ENCODE data around the gene TRPC4.

DNA sequence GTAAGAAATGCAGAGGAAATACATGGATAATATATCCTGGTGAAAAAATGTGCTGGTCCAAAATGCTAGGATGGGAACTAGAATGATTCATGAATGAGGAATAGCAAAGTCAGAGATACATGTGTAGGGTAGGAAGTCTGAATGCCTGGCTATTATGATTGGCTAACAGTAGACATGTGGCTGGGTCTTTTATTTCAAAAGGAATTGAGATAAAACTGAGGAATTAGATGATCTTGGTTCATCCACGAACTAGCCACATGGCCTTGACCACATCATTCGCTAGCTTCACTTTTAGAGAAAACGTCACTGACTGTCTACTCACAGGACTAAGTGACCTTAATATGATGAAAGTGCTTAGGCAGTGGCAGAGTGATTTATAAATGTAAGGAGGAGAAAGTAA lies 103.1 kb downstream of the TRPC4 start:
- TF ChIP-seq, protein P1, sequence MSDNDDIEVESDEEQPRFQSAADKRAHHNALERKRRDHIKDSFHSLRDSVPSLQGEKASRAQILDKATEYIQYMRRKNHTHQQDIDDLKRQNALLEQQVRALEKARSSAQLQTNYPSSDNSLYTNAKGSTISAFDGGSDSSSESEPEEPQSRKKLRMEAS (IDR thresholded peaks at IDR 0.05; ENCODE audit: low read depth, low read length): no peak
- TF ChIP-seq POLR2A (IDR thresholded peaks at IDR 0.05; ENCODE audit: extremely low read depth, insufficient read length): no peak
